Measurements from ENCODE around the gene DEUP1. TPM values are rescaled to one million over a fixed set of nuclear protein-coding genes. Genes with fewer than 3 reads are reported as not detected.

Gene DEUP1
- total RNA-seq, 1 donor from 2014 or later = 0.68 TPM

Other genes with a start within 250 kb of the DEUP1 start
- 17.8 TPM for gene SLC36A4, start 132.8 kb upstream of the DEUP1 start, total RNA-seq
- 73.5 TPM for gene SMCO4, start 212.6 kb downstream of the DEUP1 start, total RNA-seq

All from lower lobe of right lung (tissue), 1 donor.